ENCODE measurements around the gene NUP93. TPM values are rescaled to one million over a fixed set of nuclear protein-coding genes. Genes with fewer than 3 reads are reported as not detected.

Gene NUP93
- total and polyA plus RNA-seq, 2 donors (not counting 3 experiments of a cell fraction or from before 2014, with no cell fraction given) = 62.3 to 124 TPM

DNA sequence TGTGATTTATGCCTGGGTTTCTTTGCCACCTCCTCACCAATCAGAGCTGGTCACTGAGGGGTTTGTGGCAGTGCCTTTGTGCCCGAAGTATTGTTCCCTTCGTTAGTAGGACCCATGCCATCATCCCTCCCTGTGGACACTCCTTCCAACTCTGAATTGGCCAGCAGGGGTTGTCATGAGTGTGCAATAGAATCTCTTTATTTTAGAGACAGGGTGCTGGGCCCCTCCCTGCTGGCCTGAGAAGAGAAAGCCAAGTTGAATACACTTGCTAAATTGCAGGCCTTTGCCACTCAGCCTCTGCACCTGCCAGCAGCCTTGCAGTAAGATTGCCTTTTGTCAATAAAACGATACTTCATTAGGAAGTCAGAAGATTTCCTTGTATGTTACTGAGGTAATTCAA, 94.4 kb downstream of the NUP93 start:
- BruUV-seq (replicated peaks) = no TSS peak
- Histone ChIP-seq H3K9ac (replicated peaks; ENCODE audit: extremely low read depth, insufficient read depth, low read length) (no peak overlapping the region), H3K9me3 (replicated peaks; ENCODE audit: control insufficient read depth, insufficient read depth, low read length) (no peaks in the 10 kb centered on the region), H3K27ac (ENCODE audit: insufficient read depth, low read depth, low read length) (no peak overlapping the region), H3K4me2 (ENCODE audit: insufficient read depth, low read length) (no peak overlapping the region), H3K4me1 (ENCODE audit: control insufficient read depth, extremely low read depth, insufficient read depth, low read length) (no peaks in the 10 kb centered on the region), H3K79me2 (ENCODE audit: control insufficient read depth, insufficient read depth, low read length) (no peaks in the 10 kb centered on the region), H2AFZ (ENCODE audit: low read depth, low read length) (no peak overlapping the region), H4K20me1 (replicated peaks; ENCODE audit: control insufficient read depth, extremely low read depth, insufficient read depth, low read length) (no peaks in the 10 kb centered on the region), H3K27me3 (ENCODE audit: control insufficient read depth in 2 of 2, insufficient read depth in 2 of 2, low read length in 2 of 2) (no peaks in the 10 kb centered on the region), H3K9me1 (replicated peaks; ENCODE audit: control insufficient read depth, extremely low read depth, insufficient read depth, low read length) (no peaks in the 10 kb centered on the region), H3K36me3 (ENCODE audit: control insufficient read depth in 2 of 2, extremely low read depth in 1 of 2, insufficient read depth in 2 of 2, low read length in 2 of 2) (peaks cover 2 to 4% of the 10 kb centered on the region in 2 experiments), H3K4me3 (replicated peaks in 1 of 3; ENCODE audit: insufficient read depth in 1 of 3, low read depth in 1 of 3, low read length in 3 of 3) (no peak overlapping the region)
- dilution Hi-C loops (cut with MboI; ENCODE audit: extremely low pct_ligation_motif_present, low sequenced_read_pairs) = no loop called here
- CTCF ChIA-PET = interaction anchor here (1.1 to 2.3 kb wide), 3 partner anchors 10 to 30 kb away, joined by 4 to 15 read pairs (median 5); no protein-coding TSS in a partner anchor
- intact Hi-C loops (cut with micrococcal nuclease) = no loop called here
- DNase-seq (ENCODE audit: low read depth, low spot score) (no peak), FAIRE-seq (no peak)
- peak in 1 of 2 donors; percentile 7 for TF ChIP-seq CTCF (IDR thresholded peaks at IDR 0.05; ENCODE audit: extremely low read depth in 1 of 2, insufficient read depth in 1 of 2, low read depth in 1 of 2, low read length in 2 of 2)
- no peak for TF ChIP-seq EZH2 (IDR thresholded peaks at IDR 0.05; ENCODE audit: borderline replicate concordance, low read depth, low read length, severe bottlenecking)
- TF ChIP-seq POLR2A (IDR thresholded peaks at IDR 0.05; ENCODE audit: low read depth, low read length) = no peak
- POLR2A ChIA-PET = no interaction called here

- H3K4me1 ChIP-seq (ENCODE audit: control insufficient read depth, extremely low read depth, insufficient read depth, low read length) = no peaks in the 10 kb centered on the region
- H3K27me3 ChIP-seq (ENCODE audit: control insufficient read depth in 2 of 2, insufficient read depth in 2 of 2, low read length in 2 of 2) = no peaks in the 10 kb centered on the region
- no peak overlapping the region for H2AFZ ChIP-seq (ENCODE audit: low read depth, low read length)
- TF ChIP-seq, protein P1, sequence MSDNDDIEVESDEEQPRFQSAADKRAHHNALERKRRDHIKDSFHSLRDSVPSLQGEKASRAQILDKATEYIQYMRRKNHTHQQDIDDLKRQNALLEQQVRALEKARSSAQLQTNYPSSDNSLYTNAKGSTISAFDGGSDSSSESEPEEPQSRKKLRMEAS (IDR thresholded peaks at IDR 0.05; ENCODE audit: insufficient read depth, insufficient read length) = no peak
- TF ChIP-seq JUN (IDR thresholded peaks at IDR 0.05; ENCODE audit: borderline replicate concordance, insufficient read depth, insufficient read length, low read depth) = no peak
- TF ChIP-seq POLR2A (IDR thresholded peaks at IDR 0.05; ENCODE audit: low read depth, low read length) = no peak
- no peak for TF ChIP-seq FOS (IDR thresholded peaks at IDR 0.05; ENCODE audit: borderline replicate concordance, insufficient read depth, low read length)
- TF ChIP-seq MYC (IDR thresholded peaks at IDR 0.05; ENCODE audit: low read depth, low read length) = no peak
- TF ChIP-seq GATA2 (IDR thresholded peaks at IDR 0.05; ENCODE audit: insufficient read depth, insufficient read length, low read depth, low read length) = no peak
- TF ChIP-seq CTCF (IDR thresholded peaks at IDR 0.05; ENCODE audit: extremely low read depth in 1 of 2, insufficient read depth in 1 of 2, low read depth in 1 of 2, low read length in 2 of 2) = no peak
- TF ChIP-seq POLR2AphosphoS5 (IDR thresholded peaks at IDR 0.05; ENCODE audit: insufficient read depth, low read depth, low read length) = no peak
- no peak for TF ChIP-seq EZH2 (IDR thresholded peaks at IDR 0.05; ENCODE audit: borderline replicate concordance, low read depth, low read length, severe bottlenecking)
- no peak overlapping the region for H3K4me2 ChIP-seq (ENCODE audit: insufficient read depth, low read length)
- H3K9ac ChIP-seq (replicated peaks; ENCODE audit: extremely low read depth, insufficient read depth, low read length) = no peak overlapping the region
- H3K9me3 ChIP-seq (replicated peaks; ENCODE audit: control insufficient read depth, insufficient read depth, low read length) = no peaks in the 10 kb centered on the region
- intact Hi-C loops (cut with micrococcal nuclease) = no loop called here
- H3K9me1 ChIP-seq (replicated peaks; ENCODE audit: control insufficient read depth, extremely low read depth, insufficient read depth, low read length) = no peaks in the 10 kb centered on the region
- POLR2A ChIA-PET = no interaction called here
- H3K36me3 ChIP-seq (ENCODE audit: control insufficient read depth in 2 of 2, extremely low read depth in 1 of 2, insufficient read depth in 2 of 2, low read length in 2 of 2) = peaks cover 2% of the 10 kb centered on the region in 2 experiments
- dilution Hi-C loops (cut with MboI; ENCODE audit: extremely low pct_ligation_motif_present, low sequenced_read_pairs) = no loop called here
- no peak overlapping the region for H3K4me3 ChIP-seq (replicated peaks in 1 of 3; ENCODE audit: insufficient read depth in 1 of 3, low read depth in 1 of 3, low read length in 3 of 3)
- CTCF ChIA-PET = interaction anchor here (1.1 to 2.3 kb wide), 3 partner anchors 10 to 31 kb away, joined by 4 to 15 read pairs (median 5); no protein-coding TSS in a partner anchor
- H4K20me1 ChIP-seq (replicated peaks; ENCODE audit: control insufficient read depth, extremely low read depth, insufficient read depth, low read length) = no peaks in the 10 kb centered on the region
- no TSS peak for BruUV-seq (replicated peaks)
- H3K79me2 ChIP-seq (ENCODE audit: control insufficient read depth, insufficient read depth, low read length) = no peaks in the 10 kb centered on the region
- FAIRE-seq = no peak
- DNase-seq (ENCODE audit: low read depth, low spot score) = no peak
- H3K27ac ChIP-seq (ENCODE audit: insufficient read depth, low read depth, low read length) = no peak overlapping the region
These were observed 94.9 kb downstream of the NUP93 start for GRCh38 chr16:56824804-56825203.
